Spleen (tissue), 11 donors: Measurements from ENCODE around the gene MAP4K4. TPM values are rescaled to one million over a fixed set of nuclear protein-coding genes. Genes with fewer than 3 reads are reported as not detected.

ENCODE experiments used
- DNase-seq: peaks from one replicate; pipeline ENCODE4 v3.0.0-alpha.2; 2020
- H3K27ac ChIP-seq, 8 donors: fragments of 200-600 bp; sonication (generic) in 7 of 8; 1 replicate in 4 of 8; 2 replicates in 4 of 8; pipeline versions ENCODE4 v1.5.0 to v1.8.0; 2016 to 2021; ENCODE audit warnings: inconsistent platforms in 4 of 8, mild to moderate bottlenecking in 4 of 8, moderate library complexity in 1 of 8
- H3K27me3 ChIP-seq, 7 donors: fragments of 200-600 bp; sonication (generic) in 6 of 7; replicated peaks in 1 of 7; 1 replicate in 4 of 7; 2 replicates in 3 of 7; pipeline versions ENCODE4 v1.5.0 to v1.8.0; 2016 to 2021; ENCODE audit warnings: inconsistent platforms in 3 of 7, mild to moderate bottlenecking in 1 of 7
- H3K36me3 ChIP-seq, 6 donors: fragments of 200-600 bp; sonication (generic) in 5 of 6; 1 replicate in 4 of 6; 2 replicates in 2 of 6; pipeline versions ENCODE4 v1.5.0 to v1.8.0; 2016 to 2021; ENCODE audit warnings: inconsistent platforms in 2 of 6
- H3K4me1 ChIP-seq, 6 donors: fragments of 200-600 bp; sonication (generic) in 5 of 6; 1 replicate in 3 of 6; 2 replicates in 3 of 6; pipeline versions ENCODE4 v1.5.0 to v1.8.0; 2016 to 2021; ENCODE audit warnings: inconsistent platforms in 3 of 6
- H3K4me3 ChIP-seq, 8 donors: fragments of 200-600 bp; sonication (generic) in 7 of 8; 1 replicate in 4 of 8; 2 replicates in 4 of 8; pipeline versions ENCODE4 v1.5.0 to v1.8.0; 2016 to 2021; ENCODE audit warnings: inconsistent platforms in 4 of 8, mild to moderate bottlenecking in 4 of 8, moderate library complexity in 2 of 8
- H3K9me3 ChIP-seq, 8 donors: fragments of 200-600 bp; sonication (generic) in 7 of 8; 1 replicate in 4 of 8; 2 replicates in 4 of 8; pipeline versions ENCODE4 v1.5.0 to v1.8.0; 2016 to 2021; ENCODE audit warnings: inconsistent platforms in 4 of 8
- CTCF ChIP-seq, 11 experiments: fragments of 200-600 bp in 7 of 11; fragments of 450-650 bp in 4 of 11; sonication (generic) in 4 of 11; IDR thresholded peaks in 8 of 11; conservative IDR thresholded peaks in 3 of 11; 1 replicate in 7 of 11; 2 replicates in 4 of 11; pipeline versions ENCODE4 v1.4.0 to v1.8.0; 2016 to 2021; ENCODE audit warnings: antibody characterized with exemption in 11 of 11, inconsistent platforms in 4 of 11, mild to moderate bottlenecking in 1 of 11
- POLR2A ChIP-seq, 3 donors: fragments of 450-650 bp; IDR thresholded peaks; one replicate each; pipeline ENCODE4 v1.5.1; 2017; ENCODE audit warnings: antibody characterized with exemption in 3 of 3, mild to moderate bottlenecking in 1 of 3
- POLR2AphosphoS5 ChIP-seq, 3 donors: sonication (generic); formaldehyde crosslinking; IDR thresholded peaks; one replicate each; pipeline ENCODE4 v1.5.1; 2017; ENCODE audit warnings: antibody characterized with exemption in 3 of 3
- WGBS, 5 donors: extraction: QIAGEN DNeasy Blood & Tissue Kit in 3 of 5; methylation state at CpG; one replicate each; pipeline versions ENCODE4 v1.1.5 to v1.1.7; 2013 to 2018; 5-methylcytosine and 5-hydroxymethylcytosine counted together
- intact Hi-C: fragments of 100-400 bp; cut with DNase I; formaldehyde crosslinking; loops from one replicate; pipeline ENCODE4 v1.15.0; 2023; ENCODE audit warnings: low total_unique reads
- polyA plus RNA-seq, 3 donors: library from polyadenylated mRNA; stranded (reverse); fragments of 200-250 nt; gene quantifications; one replicate each; pipeline ENCODE4 v1.2.1, GENCODE V29; 2013
- total RNA-seq, 7 donors: library from RNA; depleted of rRNA in 3 of 7; stranded (reverse); fragments of >200 nt in 3 of 7; fragmentation: NEBNext Ultra II Directional in 4 of 7; extraction: Animal tissue kit (Norgen Biotek cat#: 25700) in 4 of 7; gene quantifications; one replicate each; pipeline versions ENCODE4 v1.1.0 to v1.2.1, GENCODE V29; 2016 to 2021
- donor health status: healthy with polysubstance abuse.
- donor health status: DM: no; HTN: no; CAD: no; lungs with moderate emphysema.
- donor health status: DM: no; HTN: no; CAD: no.
- donor health status: Bipolar disorder and iron deficiency.
- donor health status: healthy.
- donor health status: DM: no; HTN: no; CAD: no.
- donor health status: DM: yes; HTN: yes; CAD: no.

Gene MAP4K4
- total and polyA plus RNA-seq, 10 donors, result 16.7 to 108 (median 71.7) TPM

- 90 to 92% (median 90%) methylated on average over 9 of the region's 9 CpGs for WGBS, 5 donors
- no peak for DNase-seq
- Histone ChIP-seq H3K27ac (no peak overlapping the region), H3K27me3 (no peaks in the 10 kb centered on the region), H3K4me3 (no peak overlapping the region), H3K4me1 (peaks cover 33 to 100% (median 83%) of the 10 kb centered on the region in 6 donors), H3K36me3 (no peaks in the 10 kb centered on the region), H3K9me3 (no peaks in the 10 kb centered on the region)
- intact Hi-C loops, result no loop called here
- TF ChIP-seq POLR2A (IDR thresholded peaks at IDR 0.05), result no peak
- no peak for TF ChIP-seq CTCF (IDR thresholded peaks at IDR 0.05 in 8 of 11, conservative IDR thresholded peaks at IDR 0.05 in 3 of 11)
- no peak for TF ChIP-seq POLR2AphosphoS5 (IDR thresholded peaks at IDR 0.05)
These were observed 37.1 kb downstream of the MAP4K4 start for GRCh38 chr2:101734505-101735165.

- H3K4me1 ChIP-seq, result peaks cover 33 to 98% (median 79%) of the 10 kb centered on the region in 6 donors
- no peaks in the 10 kb centered on the region for H3K9me3 ChIP-seq
- DNase-seq, result no peak
- H3K27me3 ChIP-seq, result no peaks in the 10 kb centered on the region
- H3K36me3 ChIP-seq, result no peaks in the 10 kb centered on the region
- no peak for TF ChIP-seq POLR2AphosphoS5 (IDR thresholded peaks at IDR 0.05)
- TF ChIP-seq POLR2A (IDR thresholded peaks at IDR 0.05), result no peak
- no peak for TF ChIP-seq CTCF (IDR thresholded peaks at IDR 0.05 in 8 of 11, conservative IDR thresholded peaks at IDR 0.05 in 3 of 11)
- no peak overlapping the region for H3K27ac ChIP-seq
- intact Hi-C loops, result no loop called here
- H3K4me3 ChIP-seq, result no peak overlapping the region
These were observed 37.6 kb downstream of the MAP4K4 start for GRCh38 chr2:101735166-101735533.

- intact Hi-C loops, result no loop called here
These were observed 38.7 kb downstream of the MAP4K4 start for GRCh38 chr2:101736233-101736632.

More at GRCh38 chr2:101736233-101736632, 38.7 kb downstream of the MAP4K4 start:
- no peaks in the 10 kb centered on the region for H3K27me3 ChIP-seq
- DNase-seq, result no peak
- no peaks in the 10 kb centered on the region for H3K36me3 ChIP-seq
- peak overlapping the region in 4 of 8 donors; percentile 29 to 74 (median 57) for H3K27ac ChIP-seq
- TF ChIP-seq CTCF (IDR thresholded peaks at IDR 0.05 in 8 of 11, conservative IDR thresholded peaks at IDR 0.05 in 3 of 11) (no peak), POLR2AphosphoS5 (IDR thresholded peaks at IDR 0.05) (no peak), POLR2A (IDR thresholded peaks at IDR 0.05) (no peak)
- 82 to 87% (median 83%) methylated on average over 3 of the region's 3 CpGs for WGBS, 5 donors
- no peak overlapping the region for H3K4me3 ChIP-seq
- peaks cover 39 to 97% (median 82%) of the 10 kb centered on the region in 6 donors for H3K4me1 ChIP-seq
- no peaks in the 10 kb centered on the region for H3K9me3 ChIP-seq
